ENCODE data around the gene CCDC73. TPM values are rescaled to one million over a fixed set of nuclear protein-coding genes. Genes with fewer than 3 reads are reported as not detected.
"Not testable (repeated sequence)": the region's sequence is repeated elsewhere in the genome, so short reads cannot be mapped to it uniquely, and the experiment has no call there.

CCDC73 gene
- total RNA-seq, 1 experiment from 2014 or later: not detected

GRCh38 chr11:32596114-32596513 is 198.3 kb downstream of the CCDC73 start:
- not testable (repeated sequence) for DNase-seq (ENCODE audit: low read depth)

- no peak for DNase-seq (ENCODE audit: low read depth)
Observed at GRCh38 chr11:32594272-32594671, 200.2 kb downstream of the CCDC73 start.

GRCh38 chr11:32586576-32587190 is 207.8 kb downstream of the CCDC73 start:
- peak; percentile 44 for DNase-seq (ENCODE audit: low read depth)

GRCh38 chr11:32584921-32585320 is 209.5 kb downstream of the CCDC73 start:
- DNase-seq (ENCODE audit: low read depth): no peak

GRCh38 chr11:32583459-32584271 is 210.8 kb downstream of the CCDC73 start, which contains the start of gene EIF3M:
TSS of gene EIF3M (plus strand) at chr11:32583831. CDS start at chr11:32583888, 57 bp downstream.
- peak; percentile 95 for DNase-seq (ENCODE audit: low read depth)

- DNase-seq (ENCODE audit: low read depth): no peak
Observed at GRCh38 chr11:32581556-32581955, 212.9 kb downstream of the CCDC73 start.

GRCh38 chr11:32580967-32581366 is 213.5 kb downstream of the CCDC73 start:
- peak; percentile 26 for DNase-seq (ENCODE audit: low read depth)

- no peak for DNase-seq (ENCODE audit: low read depth)
Observed at GRCh38 chr11:32576456-32576855, 218.0 kb downstream of the CCDC73 start.

- no peak for DNase-seq (ENCODE audit: low read depth)
Observed at GRCh38 chr11:32575070-32575469, 219.4 kb downstream of the CCDC73 start.

- no peak for DNase-seq (ENCODE audit: low read depth)
Observed at GRCh38 chr11:32574421-32574820, 220.0 kb downstream of the CCDC73 start.

GRCh38 chr11:32573228-32573627 is 221.2 kb downstream of the CCDC73 start:
- no peak for DNase-seq (ENCODE audit: low read depth)

- no peak for DNase-seq (ENCODE audit: low read depth)
Observed at GRCh38 chr11:32571039-32571438, 223.4 kb downstream of the CCDC73 start.

GRCh38 chr11:32569313-32569881 is 225.1 kb downstream of the CCDC73 start:
- DNase-seq (ENCODE audit: low read depth): no peak

- DNase-seq (ENCODE audit: low read depth): no peak
Observed at GRCh38 chr11:32567154-32567553, 227.3 kb downstream of the CCDC73 start.

- DNase-seq (ENCODE audit: low read depth): peak; percentile 10
Observed at GRCh38 chr11:32566517-32566916, 227.9 kb downstream of the CCDC73 start.

GRCh38 chr11:32563600-32563959 is 230.9 kb downstream of the CCDC73 start:
- no peak for DNase-seq (ENCODE audit: low read depth)

- no peak for DNase-seq (ENCODE audit: low read depth)
Observed at GRCh38 chr11:32562839-32563599, 231.4 kb downstream of the CCDC73 start.

GRCh38 chr11:32561835-32562234 is 232.6 kb downstream of the CCDC73 start:
- DNase-seq (ENCODE audit: low read depth): no peak

- DNase-seq (ENCODE audit: low read depth): no peak
Observed at GRCh38 chr11:32555895-32556294, 238.6 kb downstream of the CCDC73 start.

- DNase-seq (ENCODE audit: low read depth): no peak
Observed at GRCh38 chr11:32555091-32555490, 239.4 kb downstream of the CCDC73 start.

Measured in HT1080 (cell line).